ENCODE results near the gene VPREB1.
"Not testable (repeated sequence)": the region's sequence is repeated elsewhere in the genome, so short reads cannot be mapped to it uniquely, and the experiment has no call there.

VPREB1 gene

DNA sequence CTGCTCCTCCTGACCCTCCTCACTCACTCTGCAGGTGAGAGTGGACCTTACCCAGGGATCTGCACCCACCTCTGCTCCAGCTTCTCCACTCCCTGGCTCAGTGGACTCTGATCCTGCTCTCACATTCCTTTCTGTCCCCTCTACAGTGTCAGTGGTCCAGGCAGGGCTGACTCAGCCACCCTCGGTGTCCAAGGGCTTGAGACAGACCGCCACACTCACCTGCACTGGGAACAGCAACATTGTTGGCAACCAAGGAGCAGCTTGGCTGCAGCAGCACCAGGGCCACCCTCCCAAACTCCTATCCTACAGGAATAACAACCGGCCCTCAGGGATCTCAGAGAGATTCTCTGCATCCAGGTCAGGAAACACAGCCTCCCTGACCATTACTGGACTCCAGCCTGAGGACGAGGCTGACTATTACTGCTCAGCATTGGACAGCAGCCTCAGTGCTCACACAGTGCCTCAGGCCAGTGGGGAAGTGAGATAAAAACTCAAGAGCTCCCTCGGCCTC is 29.7 kb upstream of the VPREB1 start:
- no peak for DNase-seq (ENCODE audit: low read depth)

DNA sequence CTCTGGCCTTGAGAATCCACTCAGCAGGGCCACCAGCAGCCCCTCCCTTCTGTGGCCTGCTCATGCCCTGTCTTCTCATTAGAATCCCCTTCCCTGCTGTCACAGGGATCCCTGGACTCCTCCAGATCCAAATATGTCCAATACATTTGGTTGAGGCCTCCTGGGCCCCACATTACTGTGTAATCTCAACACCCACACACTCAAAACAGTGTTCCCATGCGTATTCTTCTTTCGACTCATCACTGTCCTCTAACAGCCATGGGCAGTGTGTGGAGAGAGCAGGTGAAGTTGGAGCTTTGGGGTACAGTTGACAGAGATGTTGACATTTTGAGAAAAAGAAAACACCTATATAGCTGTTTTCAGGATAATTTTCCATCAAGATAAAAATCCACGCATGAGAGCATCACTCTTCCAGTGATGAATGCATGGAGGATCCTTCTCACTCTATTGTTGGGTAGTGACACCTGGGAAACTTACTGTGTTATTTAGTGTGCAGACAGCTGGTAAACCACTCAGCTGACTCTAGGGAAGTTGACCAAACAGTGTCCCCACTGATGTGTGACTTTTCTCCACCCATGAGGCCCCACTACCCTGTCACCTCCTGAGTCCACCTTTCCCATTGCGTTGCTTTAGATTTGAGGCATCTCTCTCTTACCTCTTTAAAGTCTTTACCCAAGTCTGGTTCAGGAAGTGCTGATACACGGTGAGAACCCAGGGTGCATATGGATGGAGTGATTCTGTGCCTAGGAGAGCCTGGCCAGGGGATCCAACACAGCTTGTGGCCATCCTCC is 28.7 kb upstream of the VPREB1 start:
- no peak for DNase-seq (ENCODE audit: low read depth)

DNA sequence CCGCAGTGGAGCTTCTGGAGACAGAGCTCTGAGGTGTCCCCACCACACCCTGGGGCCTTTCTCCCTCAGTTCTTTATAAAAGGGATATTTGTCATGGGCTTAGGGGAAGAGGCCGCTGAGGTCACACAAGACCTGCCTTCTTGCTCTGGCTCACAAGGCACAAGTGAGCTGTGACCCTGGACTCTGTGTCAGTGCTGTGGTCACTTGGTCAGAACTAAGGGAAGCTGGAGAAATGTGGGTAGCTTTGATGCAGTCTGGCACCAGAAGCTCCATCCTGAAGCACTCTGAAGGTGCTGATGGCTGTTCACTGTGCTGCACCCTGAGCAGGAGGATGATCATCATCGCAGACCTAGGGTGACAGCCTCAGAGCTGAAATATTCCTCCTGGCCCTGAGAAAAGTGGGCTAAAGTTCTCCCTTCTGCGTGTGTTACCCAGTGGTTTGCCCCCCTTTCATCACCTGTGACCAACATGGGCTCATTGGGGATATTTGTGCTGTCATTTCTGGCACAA is 28.1 kb upstream of the VPREB1 start:
- DNase-seq (ENCODE audit: low read depth) = no peak

DNA sequence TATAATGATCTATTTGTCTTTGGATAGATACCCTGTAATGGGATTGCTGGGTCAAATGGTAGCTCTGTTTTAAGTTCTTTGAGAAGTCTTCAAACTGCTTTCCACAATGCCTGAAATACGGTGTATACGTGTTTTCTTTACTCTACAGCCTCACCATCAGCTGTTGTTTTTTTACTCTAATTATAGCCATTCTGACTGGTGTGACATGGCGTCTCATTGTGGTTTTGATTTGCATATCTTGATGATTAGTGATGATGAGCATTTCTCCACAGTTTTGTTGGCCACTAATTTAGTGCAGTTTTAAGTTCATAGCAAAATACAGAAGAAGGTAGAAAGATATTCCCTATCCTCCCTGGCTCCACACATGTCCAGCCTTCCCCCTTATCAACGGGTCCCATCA is 26.3 kb upstream of the VPREB1 start:
- DNase-seq (ENCODE audit: low read depth) = no peak

DNA sequence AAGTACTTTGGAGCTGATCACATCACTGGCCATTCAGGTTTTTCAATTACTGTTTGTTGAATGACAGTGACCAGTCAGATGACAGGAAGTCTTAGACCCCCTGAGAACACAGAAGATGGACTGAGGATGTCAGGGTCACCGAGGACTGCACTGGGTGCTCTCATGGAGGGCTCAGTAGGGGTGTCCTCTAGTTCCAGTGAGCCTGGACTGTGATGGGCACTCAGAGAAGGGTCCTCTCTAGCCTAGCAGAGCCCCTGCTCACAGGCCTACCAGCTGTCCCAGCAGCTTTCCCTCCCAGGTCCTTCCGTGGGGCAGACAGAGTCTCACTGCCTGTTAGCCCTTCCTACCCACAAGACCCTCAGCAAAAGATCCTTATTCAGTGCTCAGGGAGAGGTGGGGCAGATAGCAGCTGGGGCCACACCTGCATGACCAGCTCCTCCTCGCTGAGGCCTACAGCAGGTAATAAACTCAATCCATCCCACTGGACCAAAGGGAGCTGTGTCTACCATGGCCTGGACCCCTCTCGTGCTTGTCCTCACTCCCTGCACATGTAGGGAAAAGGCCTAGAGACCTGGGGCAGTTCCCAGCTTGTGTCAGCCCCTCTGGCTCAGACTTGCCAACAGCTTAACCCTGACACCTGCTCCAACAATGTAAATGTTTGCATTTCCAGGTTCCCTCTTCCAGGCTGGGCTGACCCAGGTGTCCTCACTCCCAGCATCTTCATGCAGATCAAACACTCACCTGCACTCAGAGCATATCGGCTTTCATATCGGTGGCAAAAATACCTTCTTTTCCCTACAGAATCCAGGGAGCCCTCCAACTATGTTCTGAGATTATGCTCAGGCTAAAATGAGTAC is 25.2 kb upstream of the VPREB1 start:
- DNase-seq (ENCODE audit: low read depth) = no peak

DNA sequence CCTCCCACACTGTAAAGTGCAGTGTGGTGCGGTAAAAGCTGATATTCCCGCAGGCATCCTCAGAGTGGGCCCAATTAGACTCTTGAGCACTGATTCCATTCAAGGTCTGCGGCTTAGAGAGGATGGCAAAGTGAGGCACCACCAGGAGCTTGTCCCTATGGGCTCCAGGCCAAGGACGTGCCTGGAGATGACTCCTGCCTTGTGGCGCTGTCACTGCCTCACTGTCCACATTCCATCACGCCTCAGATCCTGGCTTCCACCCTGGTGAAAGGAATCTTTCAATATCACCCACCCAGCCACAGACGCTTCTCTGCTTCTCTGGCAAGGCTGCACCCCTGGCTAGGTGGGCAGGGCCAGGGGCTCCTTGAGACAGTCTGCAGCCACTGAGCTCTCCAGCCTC is 23.5 kb upstream of the VPREB1 start:
- DNase-seq (ENCODE audit: low read depth) = not testable (repeated sequence)

DNA sequence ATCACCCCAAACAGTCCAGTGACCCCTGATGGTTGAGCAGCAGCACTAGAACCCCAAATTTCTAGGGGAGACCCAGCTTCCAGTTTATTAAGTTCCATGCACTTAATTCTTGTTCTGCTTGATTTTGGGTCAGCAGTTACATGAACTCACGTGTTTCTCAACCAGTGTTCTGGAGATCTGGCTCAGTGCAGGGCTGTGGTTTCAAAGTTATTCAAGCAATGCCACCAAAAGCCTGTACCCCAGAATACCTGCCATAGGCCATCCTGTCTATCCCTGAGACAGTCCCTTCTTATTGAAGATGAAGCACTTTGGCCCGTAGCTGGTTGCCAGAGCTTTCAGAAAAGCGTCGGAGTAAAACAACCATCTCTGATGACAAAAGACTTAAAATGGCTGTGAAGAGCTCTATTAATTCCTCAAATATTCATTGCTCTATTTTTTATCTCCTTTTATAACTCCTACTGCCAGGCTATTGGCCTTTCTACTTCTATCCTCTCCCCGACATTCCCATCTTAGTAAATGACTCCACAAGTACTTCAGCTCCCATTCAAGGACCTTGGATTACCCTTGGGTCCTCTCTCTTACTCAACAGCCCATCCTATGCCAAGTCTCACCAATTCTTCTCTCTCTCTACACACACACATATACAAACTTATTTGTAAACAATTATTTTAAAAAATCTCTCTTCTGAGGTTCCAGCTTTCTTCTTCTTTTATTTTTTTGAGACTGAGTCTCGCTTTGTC is 18.0 kb upstream of the VPREB1 start:
- DNase-seq (ENCODE audit: low read depth) = no peak

DNA sequence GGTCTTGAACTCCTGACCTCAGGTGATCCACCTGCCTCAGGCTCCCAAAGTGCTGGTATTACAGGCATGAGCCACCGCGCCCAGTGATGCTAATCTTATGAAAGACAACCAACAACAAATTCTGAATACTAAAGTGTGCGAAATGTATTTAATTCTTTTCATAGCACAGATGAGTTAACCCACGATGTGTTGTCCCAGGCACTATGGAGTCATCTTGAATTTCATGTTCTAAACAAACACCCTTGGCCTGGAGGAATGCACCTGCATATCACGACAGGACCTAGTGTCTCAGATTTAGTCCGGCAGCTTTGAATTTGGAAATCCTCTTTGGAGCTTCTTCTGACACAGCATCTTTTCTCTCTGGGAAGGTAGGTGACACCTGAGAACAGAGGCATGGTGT is 16.2 kb upstream of the VPREB1 start:
- DNase-seq (ENCODE audit: low read depth) = no peak

DNA sequence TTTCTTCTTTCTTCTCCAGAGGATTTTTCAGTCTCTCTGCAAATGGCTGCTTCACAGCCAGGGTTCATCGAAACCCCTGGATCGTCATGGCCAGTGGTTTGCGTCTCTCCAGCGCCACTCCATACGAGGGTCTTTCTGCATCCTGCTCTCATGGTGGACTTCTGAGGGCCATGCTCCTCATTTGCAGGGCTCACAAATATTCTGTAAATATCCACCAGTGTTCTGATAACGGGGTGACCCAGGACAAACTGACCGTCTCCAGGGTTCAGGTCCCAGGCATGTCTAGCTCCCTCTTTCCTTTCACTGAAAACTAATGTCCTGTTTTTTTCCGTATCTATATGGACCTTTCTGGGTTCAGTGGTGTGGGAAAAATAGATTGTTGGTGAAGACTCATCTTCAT is 15.7 kb upstream of the VPREB1 start:
- no peak for DNase-seq (ENCODE audit: low read depth)

DNA sequence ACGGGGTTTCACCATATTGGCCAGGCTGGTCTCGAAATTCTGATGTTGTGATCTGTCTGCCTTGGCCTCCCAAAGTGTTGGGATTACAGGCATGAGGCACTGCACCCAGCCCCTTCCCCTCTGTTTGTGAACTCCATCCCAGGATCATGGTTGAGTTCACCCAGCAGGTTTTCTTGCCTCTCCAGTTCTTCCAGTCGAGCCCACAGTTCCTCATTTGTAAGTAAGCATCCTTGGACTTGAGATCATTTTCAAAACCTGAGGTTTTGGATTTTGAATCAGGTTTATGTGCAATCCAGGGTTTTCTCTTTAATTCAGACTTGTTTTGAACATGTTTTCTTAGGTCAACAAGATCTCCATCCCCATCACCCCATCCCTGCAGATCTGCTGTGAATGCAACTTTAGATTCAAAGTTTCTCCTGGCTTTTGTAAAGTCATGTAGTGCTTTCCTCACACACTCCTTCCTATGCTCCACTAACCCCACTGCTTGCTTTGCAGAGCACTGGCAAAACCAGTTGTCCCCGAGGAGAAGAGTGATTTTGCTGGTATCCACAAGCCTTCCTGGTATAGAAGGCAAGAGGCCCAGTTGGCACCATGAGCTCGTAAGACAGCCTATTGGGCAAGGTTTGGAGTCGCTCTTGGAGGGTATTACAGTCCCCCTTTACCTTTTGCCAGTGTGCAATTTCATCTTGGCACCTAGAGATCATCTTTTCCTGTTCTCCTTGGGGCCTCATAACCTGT is 14.7 kb upstream of the VPREB1 start:
- no peak for DNase-seq (ENCODE audit: low read depth)

DNA sequence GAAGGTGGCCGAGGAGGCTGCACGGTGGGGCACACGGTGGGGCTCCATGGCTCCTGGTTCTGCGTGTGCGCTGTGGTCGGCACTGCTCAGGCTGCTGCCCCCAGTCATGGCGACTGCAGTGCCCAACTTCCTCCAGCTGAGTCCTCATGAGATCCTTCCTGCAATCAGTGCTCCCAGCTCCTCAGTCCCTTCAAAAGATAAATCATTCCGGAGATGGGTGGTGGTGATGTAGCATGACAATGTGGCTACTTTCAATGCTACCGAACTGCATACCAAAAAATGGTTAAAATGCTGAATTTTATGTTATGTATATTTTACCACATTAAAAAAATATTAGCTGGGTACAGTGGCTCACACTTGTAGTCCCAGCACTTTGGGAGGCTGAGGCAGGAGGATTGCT is 14.1 kb upstream of the VPREB1 start:
- DNase-seq (ENCODE audit: low read depth) = no peak

DNA sequence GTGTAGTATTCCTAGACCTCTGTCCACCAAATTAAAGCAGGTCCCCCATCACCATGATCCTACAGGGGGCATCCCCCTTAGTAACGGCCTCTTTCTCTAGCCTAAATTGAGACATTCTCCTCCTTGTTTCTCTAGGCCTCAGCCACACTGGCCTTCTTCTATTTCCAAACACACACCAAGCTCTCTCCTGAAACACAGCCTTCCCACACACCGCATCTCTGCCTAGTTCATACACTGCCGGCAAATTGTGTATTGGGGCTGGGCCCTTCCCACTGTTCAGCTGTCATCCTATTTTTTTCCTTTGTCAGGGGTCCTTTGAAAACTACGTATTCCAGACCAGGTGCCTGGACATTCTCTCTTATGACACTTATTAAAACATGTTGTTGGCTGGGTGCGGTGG is 11.5 kb upstream of the VPREB1 start:
- DNase-seq (ENCODE audit: low read depth) = no peak

DNA sequence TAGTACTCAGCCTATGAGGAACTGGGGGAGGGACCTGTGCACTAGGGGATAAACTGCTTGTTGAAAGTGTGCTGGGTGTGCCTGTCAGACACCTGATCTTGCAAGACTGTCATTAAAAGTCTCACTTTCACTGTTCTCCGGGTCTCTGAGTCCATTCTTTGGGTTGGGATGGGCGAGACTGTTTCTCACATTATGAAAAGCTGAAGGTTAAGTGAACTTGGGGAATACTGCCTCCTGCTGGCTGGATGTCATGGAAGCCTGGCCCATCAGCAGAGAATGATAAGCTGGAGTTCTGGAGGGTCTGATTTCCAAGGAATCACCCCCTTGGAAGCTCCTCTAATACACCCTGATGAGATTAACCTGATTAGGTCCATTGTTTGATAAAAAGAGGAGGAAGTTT is 9.0 kb upstream of the VPREB1 start:
- peak; percentile 51 for DNase-seq (ENCODE audit: low read depth)

DNA sequence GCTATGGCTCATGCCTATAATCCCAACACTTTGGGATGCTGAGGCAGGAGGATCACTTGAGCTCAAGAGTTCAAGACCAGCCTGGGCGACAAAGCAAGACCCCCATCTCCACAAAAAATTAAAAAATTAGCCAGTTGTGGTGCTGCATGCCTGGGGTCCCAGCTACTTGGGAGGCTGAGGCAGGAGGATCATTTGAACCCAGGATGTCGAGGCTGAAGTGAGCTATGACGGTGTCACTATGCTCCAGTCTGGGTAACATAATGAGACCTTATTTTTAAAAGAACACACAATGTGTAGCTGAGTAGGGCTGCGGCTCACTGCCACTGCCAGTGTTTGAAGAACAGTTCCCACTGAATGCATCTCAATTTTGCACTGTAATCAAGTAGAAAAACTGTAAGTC is 7.1 kb upstream of the VPREB1 start:
- DNase-seq (ENCODE audit: low read depth) = no peak

DNA sequence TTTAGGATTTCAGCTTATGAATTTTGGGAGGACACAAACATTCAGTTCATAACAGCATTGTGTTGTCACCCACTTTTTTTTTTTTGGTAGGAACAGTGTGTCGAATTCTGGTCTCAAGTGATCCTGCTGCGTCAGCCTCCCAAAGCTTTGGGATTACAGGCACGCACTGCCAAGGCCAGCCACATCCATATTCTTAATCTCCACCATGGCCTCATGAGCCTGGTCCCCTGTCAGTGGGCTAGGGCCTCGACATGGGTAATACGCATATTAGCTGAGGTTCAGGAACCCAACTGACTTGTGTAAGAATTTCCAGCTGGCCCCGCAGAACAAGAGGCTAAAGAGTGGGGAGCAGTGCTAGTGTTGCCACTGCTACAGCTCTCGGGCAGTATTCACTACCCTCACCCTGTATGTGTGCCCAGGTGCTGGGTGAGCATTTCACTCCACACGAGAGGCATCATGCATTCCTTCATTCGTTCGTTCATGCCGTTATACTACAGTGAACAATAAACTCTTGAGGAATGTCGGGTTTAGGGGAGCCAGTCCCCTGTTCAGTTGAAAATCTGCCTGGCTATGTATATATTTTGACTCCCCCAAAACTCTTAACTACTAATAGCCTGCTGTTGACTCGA is 5.2 kb upstream of the VPREB1 start:
- no peak for DNase-seq (ENCODE audit: low read depth)

DNA sequence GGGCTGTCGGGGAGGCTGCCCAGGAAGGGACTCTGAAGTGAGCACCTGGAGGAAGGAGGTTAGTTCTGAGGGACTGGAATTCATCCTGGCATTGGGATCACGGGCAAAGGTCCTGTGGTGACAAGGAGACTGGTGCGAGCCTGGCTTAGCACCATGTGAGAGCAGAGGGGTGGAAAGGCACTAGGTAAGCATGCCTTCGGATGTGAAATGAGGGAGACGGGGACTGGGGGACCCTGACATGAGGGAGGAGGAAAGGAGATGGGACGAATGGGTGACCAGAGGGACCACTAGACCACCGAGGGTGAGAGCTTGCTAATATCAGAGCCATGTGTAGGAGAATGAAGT is 3.1 kb upstream of the VPREB1 start:
- no peak for DNase-seq (ENCODE audit: low read depth)

DNA sequence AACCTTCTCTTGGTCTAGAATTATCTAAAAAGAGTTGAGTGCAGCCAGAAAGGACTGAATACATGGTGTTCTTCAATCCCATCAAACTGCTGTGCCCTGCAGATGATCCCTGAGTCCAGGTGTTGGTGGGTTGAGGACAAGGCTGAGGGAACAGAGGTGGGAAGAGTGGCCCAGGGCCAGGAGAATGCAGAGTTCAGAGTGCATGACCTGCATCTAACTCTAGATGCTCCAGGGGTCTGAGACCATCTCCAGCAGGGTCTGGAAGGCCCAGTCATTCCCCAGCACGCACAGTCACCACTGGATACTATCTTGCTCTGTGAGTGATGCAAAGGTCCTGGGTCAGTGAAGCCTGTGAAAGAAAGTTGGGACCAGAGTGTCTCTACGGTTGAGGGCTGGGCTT is 2.1 kb upstream of the VPREB1 start:
- no peak for DNase-seq (ENCODE audit: low read depth)

DNA sequence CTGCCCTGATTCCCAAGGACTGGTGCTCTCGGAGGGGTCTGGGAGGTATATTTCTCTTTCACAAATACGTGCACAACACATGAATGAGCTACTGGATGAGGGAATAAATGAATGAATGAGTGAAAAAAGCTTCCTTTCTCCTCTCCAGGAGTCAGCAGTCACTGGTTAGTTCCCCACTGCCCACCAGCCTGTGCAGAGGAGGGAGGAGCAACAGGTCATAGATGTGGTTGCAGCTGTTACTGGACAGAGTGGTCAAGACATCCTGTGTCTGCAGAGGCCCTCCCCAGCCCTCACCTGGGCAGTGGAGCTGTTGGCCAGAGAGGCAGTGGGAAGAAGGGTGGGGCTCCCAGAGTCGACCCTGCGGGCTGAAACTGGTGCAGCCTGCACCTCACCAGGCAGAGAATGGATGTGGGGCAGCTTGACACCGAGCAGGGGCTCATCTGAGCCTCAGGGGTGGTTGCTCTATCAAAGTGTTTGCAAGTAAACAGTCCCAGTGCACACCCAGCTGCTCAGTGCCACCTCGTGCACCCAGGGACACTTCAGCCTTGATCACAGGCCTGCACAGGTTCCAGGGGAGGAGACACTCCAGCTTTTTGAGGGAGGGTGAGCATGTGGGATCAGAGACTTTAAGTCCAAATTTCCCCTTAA is 1.4 kb upstream of the VPREB1 start:
- no peak for DNase-seq (ENCODE audit: low read depth)

DNA sequence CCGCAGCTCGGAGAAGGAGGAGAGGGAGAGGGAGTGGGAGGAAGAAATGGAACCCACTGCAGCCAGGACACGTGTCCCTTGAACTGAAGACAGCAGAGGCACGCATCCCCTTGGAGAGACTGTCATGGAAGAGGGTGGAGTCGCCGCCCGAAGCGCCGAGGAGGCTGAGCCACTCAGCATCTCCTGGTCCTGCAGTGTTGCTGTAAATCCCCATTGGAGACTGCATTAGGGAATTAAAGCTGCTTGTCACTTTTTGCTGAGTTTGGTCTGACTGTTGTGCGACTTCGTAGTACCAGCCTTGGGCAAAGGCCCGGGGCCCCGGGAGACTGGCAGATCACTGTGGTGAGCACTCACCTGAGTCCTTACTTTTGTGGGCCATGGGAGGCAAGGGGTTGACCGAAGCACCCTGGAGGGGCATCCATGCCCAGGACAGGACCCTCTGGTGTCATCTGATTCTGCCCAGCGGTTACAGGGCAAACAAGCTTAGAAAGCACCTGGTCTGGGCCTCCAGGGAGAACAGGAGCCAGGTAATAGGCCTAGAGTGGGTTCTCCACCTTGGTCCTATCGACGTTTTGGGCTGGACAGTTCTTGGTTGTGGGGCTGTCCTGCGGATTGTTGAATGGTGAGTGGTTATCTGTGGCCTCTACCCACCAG is 797 bp downstream of the VPREB1 start:
- DNase-seq (ENCODE audit: low read depth) = no peak

DNA sequence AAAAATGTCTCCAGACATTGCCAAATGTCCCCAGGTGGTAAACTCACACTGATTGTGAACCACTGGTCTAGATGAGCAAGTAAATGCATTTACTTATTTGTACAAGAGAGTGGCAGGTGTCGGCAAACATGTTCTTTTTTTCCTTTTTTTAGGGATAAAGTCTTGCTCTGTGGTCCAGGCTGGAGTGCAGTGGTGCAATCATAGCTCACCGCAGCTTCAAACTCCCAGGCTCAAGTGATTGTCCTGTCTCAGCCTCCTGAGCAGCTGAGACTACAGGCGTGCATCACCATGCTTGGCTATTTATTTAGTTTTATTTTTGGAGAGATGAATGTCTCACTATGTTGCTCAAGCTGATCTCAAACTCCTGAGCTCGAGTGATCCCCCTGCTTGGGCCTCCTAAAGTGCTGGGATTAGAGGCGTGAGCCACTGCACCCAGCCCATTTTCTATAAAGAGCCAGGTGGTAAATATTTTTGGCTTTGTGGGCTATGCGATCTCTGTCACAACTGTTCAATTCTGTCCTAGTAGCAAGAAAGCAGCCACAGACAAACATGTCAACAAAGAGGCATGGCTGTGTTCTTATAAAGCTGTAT is 1.4 kb downstream of the VPREB1 start:
- DNase-seq (ENCODE audit: low read depth) = no peak
